HepG2 (cell line): Measurements from ENCODE around the gene CARS2.

Experiments
- EZH2 ChIP-seq: conservative IDR thresholded peaks from 2 replicates; pipeline ENCODE4 v1.6.1; 2012; ENCODE audit warnings: mild to moderate bottlenecking, low read depth, low read length, moderate library complexity
- MYC ChIP-seq: sonication (generic); formaldehyde crosslinking; IDR thresholded peaks from 2 replicates; pipeline ENCODE4 v1.9.0; 2021; ENCODE audit warnings: missing genetic modification reagents, borderline replicate concordance
- PLRG1 ChIP-seq: fragments of 450-650 bp; conservative IDR thresholded peaks from 2 replicates; pipeline ENCODE4 v1.6.1; 2016
- POLR2A ChIP-seq, 2 experiments: IDR thresholded peaks; 2 replicates each; pipeline ENCODE4 v1.6.1; 2011; ENCODE audit warnings: low read depth in 2 of 2, low read length in 2 of 2, mild to moderate bottlenecking in 1 of 2, moderate library complexity in 1 of 2; ENCODE audit not compliant: insufficient read depth in 1 of 2
- RFX1 ChIP-seq: fragments of 450-650 bp; IDR thresholded peaks from 2 replicates; pipeline ENCODE4 v1.6.1; 2017
- SRSF1 ChIP-seq: fragments of 200-400 bp; formaldehyde crosslinking; optimal IDR thresholded peaks from 2 replicates; pipeline ENCODE3; 2017; ENCODE audit warnings: mild to moderate bottlenecking, low read depth, low read length, moderate library complexity
- ZFP90 ChIP-seq: sonication (generic); formaldehyde crosslinking; IDR thresholded peaks from 2 replicates; pipeline ENCODE4 v1.8.0; 2022; ENCODE audit warnings: missing genetic modification reagents, mild to moderate bottlenecking, inconsistent platforms, borderline replicate concordance
- ZNF530 ChIP-seq: sonication (generic); formaldehyde crosslinking; IDR thresholded peaks from 2 replicates; pipeline ENCODE4 v1.5.0; 2020; ENCODE audit warnings: low read depth, mild to moderate bottlenecking, missing genetic modification reagents
- ZSCAN12 ChIP-seq: sonication (generic); formaldehyde crosslinking; IDR thresholded peaks from 2 replicates; pipeline ENCODE4 v1.9.0; 2021; ENCODE audit warnings: mild to moderate bottlenecking, missing genetic modification reagents
- TF ChIP-seq, protein P1 (sequence below): sonication (generic); formaldehyde crosslinking; IDR thresholded peaks from 2 replicates; pipeline ENCODE4 v1.5.0; 2020; ENCODE audit warnings: mild to moderate bottlenecking, missing genetic modification reagents, moderate library complexity
- TF ChIP-seq, protein P2 (sequence below), 2 experiments: IDR thresholded peaks; 2 replicates each; pipeline ENCODE4 v1.6.1; 2011 to 2012; ENCODE audit warnings: low read length in 2 of 2, borderline replicate concordance in 1 of 2, low read depth in 1 of 2, mild to moderate bottlenecking in 1 of 2, moderate library complexity in 1 of 2
- TF ChIP-seq, protein P3 (sequence below): sonication (generic); formaldehyde crosslinking; IDR thresholded peaks from 2 replicates; pipeline ENCODE4 v1.4.0; 2020; ENCODE audit warnings: missing genetic modification reagents
- TF ChIP-seq, protein P4 (sequence below): IDR thresholded peaks from 2 replicates; pipeline ENCODE4 v1.6.1; 2016; ENCODE audit warnings: missing genetic modification reagents, missing compliant biosample characterization

DNA sequence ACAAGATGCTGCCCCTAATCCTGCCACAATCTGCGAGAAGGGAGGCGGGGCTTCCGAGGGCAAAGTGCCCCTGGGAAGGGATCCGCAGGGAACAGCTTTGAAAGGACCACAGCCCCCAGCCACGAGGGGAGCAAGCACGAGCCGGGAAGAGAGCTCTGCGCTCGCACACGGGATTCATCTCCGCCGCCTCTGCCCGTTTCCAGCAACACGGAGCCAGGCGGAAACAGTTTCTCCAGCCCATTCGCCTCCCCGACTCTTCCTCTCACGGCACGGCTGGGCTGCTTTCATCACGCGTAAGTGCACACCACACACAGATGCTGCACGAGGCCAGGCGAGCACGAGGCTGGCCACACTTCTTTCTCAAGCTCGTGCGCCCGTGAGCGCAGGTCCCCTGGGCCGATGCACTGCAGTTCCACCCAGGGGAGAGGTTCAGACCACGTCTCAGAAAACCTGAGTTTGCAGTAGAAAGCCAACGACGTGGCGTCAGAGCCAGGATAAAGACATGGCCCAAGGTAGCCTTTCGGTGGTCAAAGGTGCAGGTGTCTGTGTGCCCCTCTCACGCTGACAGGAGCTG lies 57.0 kb downstream of the CARS2 start:
- TF ChIP-seq, protein P1, sequence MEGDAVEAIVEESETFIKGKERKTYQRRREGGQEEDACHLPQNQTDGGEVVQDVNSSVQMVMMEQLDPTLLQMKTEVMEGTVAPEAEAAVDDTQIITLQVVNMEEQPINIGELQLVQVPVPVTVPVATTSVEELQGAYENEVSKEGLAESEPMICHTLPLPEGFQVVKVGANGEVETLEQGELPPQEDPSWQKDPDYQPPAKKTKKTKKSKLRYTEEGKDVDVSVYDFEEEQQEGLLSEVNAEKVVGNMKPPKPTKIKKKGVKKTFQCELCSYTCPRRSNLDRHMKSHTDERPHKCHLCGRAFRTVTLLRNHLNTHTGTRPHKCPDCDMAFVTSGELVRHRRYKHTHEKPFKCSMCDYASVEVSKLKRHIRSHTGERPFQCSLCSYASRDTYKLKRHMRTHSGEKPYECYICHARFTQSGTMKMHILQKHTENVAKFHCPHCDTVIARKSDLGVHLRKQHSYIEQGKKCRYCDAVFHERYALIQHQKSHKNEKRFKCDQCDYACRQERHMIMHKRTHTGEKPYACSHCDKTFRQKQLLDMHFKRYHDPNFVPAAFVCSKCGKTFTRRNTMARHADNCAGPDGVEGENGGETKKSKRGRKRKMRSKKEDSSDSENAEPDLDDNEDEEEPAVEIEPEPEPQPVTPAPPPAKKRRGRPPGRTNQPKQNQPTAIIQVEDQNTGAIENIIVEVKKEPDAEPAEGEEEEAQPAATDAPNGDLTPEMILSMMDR, result no peak
- TF ChIP-seq, protein P2, sequence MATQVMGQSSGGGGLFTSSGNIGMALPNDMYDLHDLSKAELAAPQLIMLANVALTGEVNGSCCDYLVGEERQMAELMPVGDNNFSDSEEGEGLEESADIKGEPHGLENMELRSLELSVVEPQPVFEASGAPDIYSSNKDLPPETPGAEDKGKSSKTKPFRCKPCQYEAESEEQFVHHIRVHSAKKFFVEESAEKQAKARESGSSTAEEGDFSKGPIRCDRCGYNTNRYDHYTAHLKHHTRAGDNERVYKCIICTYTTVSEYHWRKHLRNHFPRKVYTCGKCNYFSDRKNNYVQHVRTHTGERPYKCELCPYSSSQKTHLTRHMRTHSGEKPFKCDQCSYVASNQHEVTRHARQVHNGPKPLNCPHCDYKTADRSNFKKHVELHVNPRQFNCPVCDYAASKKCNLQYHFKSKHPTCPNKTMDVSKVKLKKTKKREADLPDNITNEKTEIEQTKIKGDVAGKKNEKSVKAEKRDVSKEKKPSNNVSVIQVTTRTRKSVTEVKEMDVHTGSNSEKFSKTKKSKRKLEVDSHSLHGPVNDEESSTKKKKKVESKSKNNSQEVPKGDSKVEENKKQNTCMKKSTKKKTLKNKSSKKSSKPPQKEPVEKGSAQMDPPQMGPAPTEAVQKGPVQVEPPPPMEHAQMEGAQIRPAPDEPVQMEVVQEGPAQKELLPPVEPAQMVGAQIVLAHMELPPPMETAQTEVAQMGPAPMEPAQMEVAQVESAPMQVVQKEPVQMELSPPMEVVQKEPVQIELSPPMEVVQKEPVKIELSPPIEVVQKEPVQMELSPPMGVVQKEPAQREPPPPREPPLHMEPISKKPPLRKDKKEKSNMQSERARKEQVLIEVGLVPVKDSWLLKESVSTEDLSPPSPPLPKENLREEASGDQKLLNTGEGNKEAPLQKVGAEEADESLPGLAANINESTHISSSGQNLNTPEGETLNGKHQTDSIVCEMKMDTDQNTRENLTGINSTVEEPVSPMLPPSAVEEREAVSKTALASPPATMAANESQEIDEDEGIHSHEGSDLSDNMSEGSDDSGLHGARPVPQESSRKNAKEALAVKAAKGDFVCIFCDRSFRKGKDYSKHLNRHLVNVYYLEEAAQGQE (IDR thresholded peaks at IDR 0.05; ENCODE audit: borderline replicate concordance in 1 of 2, low read depth in 1 of 2, low read length in 2 of 2), result no peak
- no peak for TF ChIP-seq PLRG1
- TF ChIP-seq SRSF1, result no peak
- TF ChIP-seq RFX1, result no peak
- no peak for TF ChIP-seq EZH2
- no peak for TF ChIP-seq MYC (CRISPR knock-in tag)
- no peak for TF ChIP-seq ZSCAN12 (CRISPR knock-in tag)
- no peak for TF ChIP-seq ZFP90
- no peak for TF ChIP-seq POLR2A (IDR thresholded peaks at IDR 0.05; ENCODE audit: insufficient read depth in 1 of 2, low read depth in 2 of 2, low read length in 2 of 2)
- TF ChIP-seq, protein P3, sequence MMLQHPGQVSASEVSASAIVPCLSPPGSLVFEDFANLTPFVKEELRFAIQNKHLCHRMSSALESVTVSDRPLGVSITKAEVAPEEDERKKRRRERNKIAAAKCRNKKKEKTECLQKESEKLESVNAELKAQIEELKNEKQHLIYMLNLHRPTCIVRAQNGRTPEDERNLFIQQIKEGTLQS (CRISPR knock-in tag), result no peak
- no peak for TF ChIP-seq ZNF530 (CRISPR knock-in tag)
- TF ChIP-seq, protein P4, sequence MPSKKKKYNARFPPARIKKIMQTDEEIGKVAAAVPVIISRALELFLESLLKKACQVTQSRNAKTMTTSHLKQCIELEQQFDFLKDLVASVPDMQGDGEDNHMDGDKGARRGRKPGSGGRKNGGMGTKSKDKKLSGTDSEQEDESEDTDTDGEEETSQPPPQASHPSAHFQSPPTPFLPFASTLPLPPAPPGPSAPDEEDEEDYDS, result no peak
